GM18517 (cell line): ENCODE results near the gene ANO6.

Experiments used
- ATAC-seq: cut with Tn5 transposase; IDR thresholded peaks from one replicate; pipeline ENCODE4 v1.9.1; 2021; ENCODE audit warnings: mild to moderate bottlenecking, moderate library complexity; ENCODE audit not compliant: unreplicated experiment

ANO6 gene

GRCh38 chr12:45434094-45434493 lies 218.2 kb downstream of the ANO6 start:
- no peak for ATAC-seq

- ATAC-seq = no peak
These were observed 220.2 kb downstream of the ANO6 start for GRCh38 chr12:45435945-45436710.

- no peak for ATAC-seq
These were observed 223.1 kb downstream of the ANO6 start for GRCh38 chr12:45439039-45439438.

- no peak for ATAC-seq
These were observed 230.1 kb downstream of the ANO6 start for GRCh38 chr12:45446013-45446412.

- ATAC-seq = no peak
These were observed 242.3 kb downstream of the ANO6 start for GRCh38 chr12:45458238-45458637.

- no peak for ATAC-seq
These were observed 243.2 kb downstream of the ANO6 start for GRCh38 chr12:45458854-45459807.

GRCh38 chr12:45462506-45462905 lies 246.6 kb downstream of the ANO6 start:
- no peak for ATAC-seq

- ATAC-seq = no peak
These were observed 248.8 kb downstream of the ANO6 start for GRCh38 chr12:45464699-45465098.

GRCh38 chr12:45468751-45469615 lies 253.1 kb downstream of the ANO6 start:
- ATAC-seq = no peak

GRCh38 chr12:45469902-45470301 lies 254.0 kb downstream of the ANO6 start:
- no peak for ATAC-seq

GRCh38 chr12:45473636-45474035 lies 257.7 kb downstream of the ANO6 start:
- ATAC-seq = no peak

- ATAC-seq = no peak
These were observed 259.7 kb downstream of the ANO6 start for GRCh38 chr12:45475594-45475993.

GRCh38 chr12:45477526-45477925 lies 261.6 kb downstream of the ANO6 start:
- ATAC-seq = no peak

- ATAC-seq = no peak
These were observed 263.0 kb downstream of the ANO6 start for GRCh38 chr12:45478931-45479330.

- ATAC-seq = no peak
These were observed 265.9 kb downstream of the ANO6 start for GRCh38 chr12:45481746-45482145.

- no peak for ATAC-seq
These were observed 267.7 kb downstream of the ANO6 start for GRCh38 chr12:45483571-45483970.
